GM12875 (cell line): ENCODE measurements around the gene AMOTL1.

ENCODE experiments used
- H3K4me3 ChIP-seq: one replicate; pipeline ENCODE4 v1.5.1; 2011; ENCODE audit warnings: low read depth, low read length, control low read depth
- CTCF ChIP-seq: IDR thresholded peaks from 2 replicates; pipeline ENCODE4 v1.5.1; 2011; ENCODE audit warnings: low read depth, mild to moderate bottlenecking, control low read depth, inconsistent platforms, low read length, moderate library complexity, borderline replicate concordance; ENCODE audit not compliant: insufficient read depth

The AMOTL1 gene, protein sequence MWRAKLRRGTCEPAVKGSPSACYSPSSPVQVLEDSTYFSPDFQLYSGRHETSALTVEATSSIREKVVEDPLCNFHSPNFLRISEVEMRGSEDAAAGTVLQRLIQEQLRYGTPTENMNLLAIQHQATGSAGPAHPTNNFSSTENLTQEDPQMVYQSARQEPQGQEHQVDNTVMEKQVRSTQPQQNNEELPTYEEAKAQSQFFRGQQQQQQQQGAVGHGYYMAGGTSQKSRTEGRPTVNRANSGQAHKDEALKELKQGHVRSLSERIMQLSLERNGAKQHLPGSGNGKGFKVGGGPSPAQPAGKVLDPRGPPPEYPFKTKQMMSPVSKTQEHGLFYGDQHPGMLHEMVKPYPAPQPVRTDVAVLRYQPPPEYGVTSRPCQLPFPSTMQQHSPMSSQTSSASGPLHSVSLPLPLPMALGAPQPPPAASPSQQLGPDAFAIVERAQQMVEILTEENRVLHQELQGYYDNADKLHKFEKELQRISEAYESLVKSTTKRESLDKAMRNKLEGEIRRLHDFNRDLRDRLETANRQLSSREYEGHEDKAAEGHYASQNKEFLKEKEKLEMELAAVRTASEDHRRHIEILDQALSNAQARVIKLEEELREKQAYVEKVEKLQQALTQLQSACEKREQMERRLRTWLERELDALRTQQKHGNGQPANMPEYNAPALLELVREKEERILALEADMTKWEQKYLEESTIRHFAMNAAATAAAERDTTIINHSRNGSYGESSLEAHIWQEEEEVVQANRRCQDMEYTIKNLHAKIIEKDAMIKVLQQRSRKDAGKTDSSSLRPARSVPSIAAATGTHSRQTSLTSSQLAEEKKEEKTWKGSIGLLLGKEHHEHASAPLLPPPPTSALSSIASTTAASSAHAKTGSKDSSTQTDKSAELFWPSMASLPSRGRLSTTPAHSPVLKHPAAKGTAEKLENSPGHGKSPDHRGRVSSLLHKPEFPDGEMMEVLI

GRCh38 chr11:94767701-94768601 lies at the start of gene AMOTL1:
Gene AMOTL1 (plus strand): TSS chr11:94768356. CDS start chr11:94768512, 156 bp downstream.
- no peak for TF ChIP-seq CTCF
- H3K4me3 ChIP-seq, result peak within 1 kb of the TSS; percentile 19

DNA sequence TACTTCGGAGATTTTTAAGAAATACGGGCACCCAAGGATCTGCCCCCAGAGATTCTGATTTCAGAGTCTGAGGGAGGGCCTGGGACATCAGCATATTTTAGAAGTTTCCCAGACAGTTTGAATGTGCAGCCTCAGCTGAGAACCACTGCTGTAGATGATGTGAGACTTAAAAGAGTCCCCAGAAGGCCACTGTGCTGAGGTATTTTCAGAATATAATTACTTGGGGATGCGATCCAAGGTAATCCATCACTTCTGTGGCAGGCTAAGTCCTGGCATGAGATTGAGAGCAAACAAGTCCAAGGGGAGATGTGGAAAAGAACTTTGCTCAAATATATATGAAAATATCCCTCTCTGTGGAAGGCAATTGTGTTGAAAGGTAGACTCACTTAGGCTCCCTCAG lies 48.3 kb upstream of the AMOTL1 start:
- TF ChIP-seq CTCF, result no peak

DNA sequence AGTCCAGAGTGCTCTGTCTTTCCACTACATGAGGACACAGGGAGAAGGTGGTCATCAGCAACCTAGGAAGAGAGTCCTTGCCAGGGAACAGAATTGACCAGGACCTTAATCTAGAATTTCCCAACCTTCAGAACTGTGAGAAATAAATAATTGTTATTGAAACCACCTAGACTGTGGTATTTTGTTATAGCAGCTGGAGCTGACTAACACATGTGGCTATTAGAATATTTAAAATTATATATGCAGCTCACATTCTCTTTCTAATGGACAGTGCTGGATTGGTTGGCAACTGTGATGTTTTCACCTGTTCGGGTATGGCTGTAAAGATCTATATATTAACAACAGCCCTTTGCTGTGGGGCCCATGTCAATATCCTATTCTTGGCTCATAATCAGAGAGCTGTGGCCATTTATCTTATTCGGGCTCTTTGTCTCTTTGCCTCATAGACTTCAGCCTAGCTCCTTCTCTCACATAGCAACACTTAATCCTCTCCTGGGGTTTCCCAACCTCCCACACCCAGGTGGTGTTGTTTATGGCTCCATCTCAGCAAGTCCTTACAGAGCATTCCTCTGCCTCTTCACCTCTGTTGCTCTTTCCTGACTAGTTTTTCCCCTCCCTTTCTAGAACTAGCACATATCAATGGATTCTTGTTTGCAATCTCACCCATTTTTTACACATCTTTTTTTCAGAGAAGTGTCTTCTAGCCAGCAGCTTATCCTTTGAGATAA lies 46.4 kb upstream of the AMOTL1 start:
- no peak for TF ChIP-seq CTCF
- H3K4me3 ChIP-seq, result no peak overlapping the region

More for the DNA sequence above, 48.3 kb upstream of the AMOTL1 start:
- no peak overlapping the region for H3K4me3 ChIP-seq

DNA sequence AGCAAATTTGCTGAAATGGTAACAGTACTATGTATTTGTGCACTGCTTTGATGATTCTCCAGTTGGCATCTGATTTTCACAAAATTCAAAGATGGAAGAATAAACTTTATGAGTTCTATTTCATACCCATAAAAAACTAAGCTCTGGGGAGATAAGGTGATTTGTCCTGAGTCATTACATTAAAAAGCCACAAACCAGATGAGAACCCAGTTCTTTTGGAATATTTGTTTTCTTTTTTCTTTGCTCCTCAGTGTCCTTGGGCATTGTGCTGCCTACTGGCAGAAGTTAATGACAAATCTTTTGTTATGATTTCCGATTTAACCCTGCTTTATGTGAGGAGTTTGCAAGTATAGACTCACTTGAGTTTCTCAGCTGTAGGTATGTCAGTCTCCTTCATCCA lies 45.4 kb upstream of the AMOTL1 start:
- H3K4me3 ChIP-seq, result no peak overlapping the region
- TF ChIP-seq CTCF, result no peak

DNA sequence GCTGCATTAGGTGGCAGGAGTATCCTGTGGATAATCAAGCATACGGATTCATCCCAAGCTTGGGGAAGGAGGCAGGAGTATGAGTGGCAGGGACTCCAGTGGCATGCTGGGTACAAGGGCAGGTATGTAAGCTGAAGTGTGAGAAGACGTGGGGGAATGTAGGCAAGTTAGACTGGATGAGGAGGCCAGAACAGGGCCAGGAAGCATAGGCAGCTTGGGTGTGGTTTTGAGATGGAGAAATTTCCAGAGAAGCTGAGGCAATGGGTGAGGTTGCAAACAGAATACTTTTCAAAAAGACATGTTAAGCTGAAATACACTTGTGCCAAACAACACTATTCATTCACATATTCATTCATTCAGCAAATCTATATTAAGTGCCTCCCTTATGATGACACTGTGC lies 43.1 kb upstream of the AMOTL1 start:
- no peak overlapping the region for H3K4me3 ChIP-seq
- TF ChIP-seq CTCF, result no peak

DNA sequence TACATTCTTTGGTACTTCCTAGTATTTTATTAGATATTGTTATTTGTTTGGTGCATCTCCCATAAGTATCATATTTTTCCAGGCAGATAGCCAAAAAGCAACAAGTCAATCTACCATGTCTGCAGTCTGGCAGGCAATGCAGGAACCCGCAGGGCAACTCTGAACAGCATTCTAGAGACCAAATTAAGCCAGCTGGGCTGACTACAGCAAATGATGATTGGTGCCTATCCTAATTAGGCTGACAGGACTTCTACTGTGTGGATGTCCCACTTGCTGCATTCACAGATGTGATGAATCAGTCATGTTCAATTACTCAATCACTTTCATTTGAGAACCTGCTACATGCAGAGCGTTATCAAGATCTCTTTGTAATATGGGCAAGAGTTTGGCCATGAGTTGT lies 40.3 kb upstream of the AMOTL1 start:
- TF ChIP-seq CTCF, result no peak
- no peak overlapping the region for H3K4me3 ChIP-seq
